ENCODE measurements around the gene PNKD.

DNA sequence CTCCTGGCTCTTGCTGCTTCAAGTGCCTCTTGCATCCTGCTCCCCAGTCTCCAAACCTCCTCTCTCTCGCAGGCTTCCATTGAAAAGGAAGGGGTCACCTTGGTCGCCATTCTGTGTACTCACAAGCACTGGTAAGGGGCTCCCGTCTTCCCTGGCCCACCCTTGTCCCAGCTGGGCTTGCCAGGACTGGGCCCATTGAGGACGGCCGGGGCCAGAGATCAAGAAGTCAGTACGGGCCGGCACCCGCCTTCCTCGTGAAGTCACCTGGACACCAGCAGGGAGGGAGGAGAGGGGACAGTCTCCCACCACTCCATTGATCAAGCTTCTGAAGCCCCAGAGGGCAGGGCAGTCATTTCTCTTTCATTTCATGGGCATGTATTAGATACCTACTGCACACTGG lies 70.3 kb downstream of the PNKD start:
- no peak for TF ChIP-seq POLR2A (IDR thresholded peaks at IDR 0.05; ENCODE audit: low read length)
- no peak for TF ChIP-seq POLR2AphosphoS2 (conservative IDR thresholded peaks at IDR 0.05; ENCODE audit: low read length)
- TF ChIP-seq, protein P1, sequence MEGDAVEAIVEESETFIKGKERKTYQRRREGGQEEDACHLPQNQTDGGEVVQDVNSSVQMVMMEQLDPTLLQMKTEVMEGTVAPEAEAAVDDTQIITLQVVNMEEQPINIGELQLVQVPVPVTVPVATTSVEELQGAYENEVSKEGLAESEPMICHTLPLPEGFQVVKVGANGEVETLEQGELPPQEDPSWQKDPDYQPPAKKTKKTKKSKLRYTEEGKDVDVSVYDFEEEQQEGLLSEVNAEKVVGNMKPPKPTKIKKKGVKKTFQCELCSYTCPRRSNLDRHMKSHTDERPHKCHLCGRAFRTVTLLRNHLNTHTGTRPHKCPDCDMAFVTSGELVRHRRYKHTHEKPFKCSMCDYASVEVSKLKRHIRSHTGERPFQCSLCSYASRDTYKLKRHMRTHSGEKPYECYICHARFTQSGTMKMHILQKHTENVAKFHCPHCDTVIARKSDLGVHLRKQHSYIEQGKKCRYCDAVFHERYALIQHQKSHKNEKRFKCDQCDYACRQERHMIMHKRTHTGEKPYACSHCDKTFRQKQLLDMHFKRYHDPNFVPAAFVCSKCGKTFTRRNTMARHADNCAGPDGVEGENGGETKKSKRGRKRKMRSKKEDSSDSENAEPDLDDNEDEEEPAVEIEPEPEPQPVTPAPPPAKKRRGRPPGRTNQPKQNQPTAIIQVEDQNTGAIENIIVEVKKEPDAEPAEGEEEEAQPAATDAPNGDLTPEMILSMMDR (IDR thresholded peaks at IDR 0.05): no peak
